Measurements from ENCODE around the gene PADI1.

GRCh38 chr1:17213782-17214148, 8.8 kb downstream of the PADI1 start:
- TF ChIP-seq POLR2A (IDR thresholded peaks at IDR 0.05; ENCODE audit: low read length) = no peak
- TF ChIP-seq GATA1 (IDR thresholded peaks at IDR 0.05; ENCODE audit: low read depth, low read length) = no peak

Measured in erythroblast (primary cell).